ENCODE measurements around the gene RAVER1. TPM values are rescaled to one million over a fixed set of nuclear protein-coding genes. Genes with fewer than 3 reads are reported as not detected.
"Not testable (repeated sequence)": the region's sequence is repeated elsewhere in the genome, so short reads cannot be mapped to it uniquely, and the experiment has no call there.

RAVER1 gene
- polyA plus RNA-seq, 3 donors, result 7.4 to 15.5 (median 8.7) TPM

DNA sequence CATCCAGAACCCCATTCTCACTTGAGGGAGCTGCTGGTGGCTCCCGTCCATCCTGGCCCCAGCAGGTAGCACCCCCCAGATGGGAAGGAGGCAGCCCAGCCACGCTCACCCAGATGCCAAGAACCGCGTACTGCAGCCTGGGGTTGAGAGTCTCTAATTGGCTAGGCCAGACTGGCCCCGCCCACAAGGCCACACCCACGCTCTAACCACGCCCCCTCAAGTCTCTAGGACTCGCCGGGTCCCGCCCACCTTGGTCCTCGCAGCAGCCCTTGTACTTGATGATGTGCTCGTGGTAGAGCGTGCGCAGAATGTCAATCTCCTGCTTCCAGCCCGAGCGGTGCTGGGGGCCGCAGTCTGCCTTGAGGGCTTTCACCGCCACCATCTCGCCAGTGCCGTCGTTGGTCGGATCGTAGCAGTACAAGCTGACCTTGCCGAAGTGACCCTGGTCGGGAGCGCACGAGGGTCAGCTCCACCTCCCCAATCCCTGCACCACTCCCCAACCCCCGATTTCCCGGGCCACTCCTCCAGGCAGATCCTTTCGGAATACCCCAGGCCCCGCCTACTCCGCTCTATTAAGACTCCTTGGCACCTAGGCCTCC is 20.6 kb upstream of the RAVER1 start:
- no peak overlapping the region for H3K27ac ChIP-seq (ENCODE audit: low read depth, low read length)
- WGBS, 3 donors, result 83 to 89% (median 84%) methylated on average over 32 of the region's 32 CpGs

DNA sequence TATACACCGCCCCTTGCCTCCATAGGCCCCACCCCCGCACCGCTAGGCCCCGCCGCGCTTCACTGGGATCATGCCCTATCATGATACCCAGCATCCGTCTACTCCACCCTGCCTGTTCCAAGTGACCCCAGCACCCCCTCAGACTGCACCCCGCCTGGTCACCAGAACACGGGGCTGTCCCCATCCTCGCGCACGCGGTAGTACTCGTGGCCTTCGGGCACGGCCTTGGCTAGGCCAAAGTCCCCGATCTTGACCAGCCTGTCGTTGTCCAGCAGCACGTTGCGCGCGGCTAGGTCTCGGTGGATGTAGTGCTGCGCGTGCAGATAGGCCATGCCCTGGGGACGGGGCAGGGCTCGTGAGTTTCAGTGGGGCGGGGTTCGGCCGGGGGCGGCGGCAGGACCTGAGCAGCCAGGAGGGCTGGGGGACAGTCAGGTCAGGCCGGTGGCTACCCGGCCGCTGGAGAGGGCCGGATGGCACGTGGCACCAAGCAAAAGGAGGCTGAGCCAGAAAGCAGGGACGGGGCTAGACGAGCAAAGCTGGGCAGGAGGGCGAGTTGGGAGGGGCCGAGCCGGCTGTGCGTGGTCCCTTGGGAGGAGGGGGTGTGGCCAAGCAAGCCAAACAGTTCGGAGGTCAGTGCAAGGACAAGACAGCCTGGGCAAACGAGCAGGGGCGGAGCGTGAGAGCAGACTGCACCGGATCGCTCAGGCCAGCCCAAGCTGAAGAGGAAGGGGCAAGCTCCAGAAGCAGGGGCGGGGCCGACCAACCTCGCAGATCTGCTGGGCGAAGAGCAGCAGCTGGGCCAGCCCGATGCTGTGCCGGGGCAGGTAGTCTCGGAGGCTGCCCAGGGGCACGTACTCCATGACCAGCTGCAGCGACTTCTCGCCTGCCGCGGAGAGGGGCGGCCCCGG is 19.7 kb upstream of the RAVER1 start:
- no peak overlapping the region for H3K27ac ChIP-seq (ENCODE audit: low read depth, low read length)
- WGBS, 3 donors, result 58 to 75% (median 71%) methylated on average over 58 to 63 of the region's 63 CpGs

DNA sequence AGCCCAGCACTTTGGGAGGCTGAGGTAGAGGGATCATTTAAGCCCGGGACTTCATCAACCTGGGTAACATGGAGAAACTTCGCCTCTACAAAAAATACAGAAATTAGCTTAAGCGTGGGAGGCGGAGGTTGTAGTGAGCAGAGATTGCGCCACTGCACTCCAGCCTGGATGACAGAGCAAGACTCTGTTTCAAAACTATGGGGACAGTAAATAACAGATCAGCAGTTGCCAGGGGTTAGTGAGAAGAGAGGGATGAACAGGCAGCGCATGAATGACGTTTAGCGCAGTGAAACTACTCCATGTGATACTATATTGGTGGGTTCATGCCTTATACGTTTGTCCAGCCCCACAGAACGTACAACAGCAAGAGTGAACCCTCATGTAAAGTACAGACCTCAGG is 13.2 kb upstream of the RAVER1 start:
- 41 to 62% (median 44%) methylated on average over 10 of the region's 10 CpGs for WGBS, 3 donors
- H3K27ac ChIP-seq (ENCODE audit: low read depth, low read length), result no peak overlapping the region

DNA sequence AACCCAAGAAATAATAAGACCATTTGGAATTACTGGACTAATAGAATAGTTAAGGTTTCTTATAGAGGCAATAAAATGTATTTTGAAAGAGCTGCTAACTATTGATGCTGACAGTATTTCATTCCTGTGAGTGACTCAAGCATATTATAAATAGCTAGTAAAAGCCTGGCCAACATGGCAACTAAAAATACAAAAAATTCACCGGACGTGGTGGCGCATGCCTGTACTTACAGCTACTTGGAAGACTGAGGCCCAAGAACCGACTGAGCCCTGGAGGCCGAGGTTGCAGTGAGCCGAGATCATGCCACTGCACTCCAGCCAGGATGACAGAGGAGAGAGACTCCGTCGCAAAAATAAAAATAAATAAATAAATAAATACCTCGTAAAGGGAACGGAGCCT is 11.5 kb upstream of the RAVER1 start:
- WGBS, 3 donors, result 88 to 94% (median 91%) methylated on average over 10 of the region's 10 CpGs
- H3K27ac ChIP-seq (ENCODE audit: low read depth, low read length), result no peak overlapping the region

DNA sequence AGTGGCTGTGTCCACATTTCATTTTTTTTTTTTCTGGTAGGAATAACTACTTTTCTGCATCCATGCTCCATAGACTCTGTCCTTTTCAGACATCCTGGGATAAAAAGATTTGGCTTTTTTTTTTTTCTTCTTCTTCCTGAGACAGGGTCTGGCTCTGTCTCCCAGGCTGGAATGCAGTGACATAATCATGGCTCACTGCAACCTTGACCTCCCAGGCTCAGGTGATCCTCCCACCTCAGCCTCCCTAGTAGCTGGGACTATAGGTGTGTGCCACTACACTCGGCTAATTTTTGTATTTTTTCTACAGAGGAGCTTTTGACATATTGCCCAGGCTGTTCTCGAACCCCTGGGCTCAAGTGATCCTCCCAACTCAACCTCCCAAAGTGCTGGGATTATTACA is 10.2 kb upstream of the RAVER1 start:
- H3K27ac ChIP-seq (ENCODE audit: low read depth, low read length), result no peak overlapping the region

DNA sequence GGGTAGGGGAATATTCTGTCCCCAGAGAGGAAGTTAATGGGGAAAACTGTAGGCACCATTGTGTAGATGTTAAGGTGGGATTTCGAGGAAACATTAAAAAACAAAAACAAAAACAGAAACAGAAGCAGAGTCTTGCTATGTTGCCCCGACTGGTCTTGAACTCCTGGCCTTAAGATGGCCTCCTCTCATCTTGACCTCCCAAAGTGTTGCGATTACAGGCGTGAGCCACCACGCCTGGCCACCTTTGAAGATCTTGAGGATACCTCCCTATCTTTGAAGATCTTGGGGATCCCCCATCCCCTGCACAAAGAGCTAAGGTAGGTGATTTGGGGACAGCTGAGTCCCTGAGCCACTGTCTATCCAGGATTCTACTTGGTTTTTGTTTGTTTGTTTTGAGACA is 6.6 kb upstream of the RAVER1 start:
- 86 to 90% (median 87%) methylated on average over 5 of the region's 5 CpGs for WGBS, 3 donors
- no peak overlapping the region for H3K27ac ChIP-seq (ENCODE audit: low read depth, low read length)

More for the DNA sequence above, 10.2 kb upstream of the RAVER1 start:
- WGBS, 3 donors, result 62 to 84% (median 78%) methylated on average over 2 of the region's 2 CpGs

DNA sequence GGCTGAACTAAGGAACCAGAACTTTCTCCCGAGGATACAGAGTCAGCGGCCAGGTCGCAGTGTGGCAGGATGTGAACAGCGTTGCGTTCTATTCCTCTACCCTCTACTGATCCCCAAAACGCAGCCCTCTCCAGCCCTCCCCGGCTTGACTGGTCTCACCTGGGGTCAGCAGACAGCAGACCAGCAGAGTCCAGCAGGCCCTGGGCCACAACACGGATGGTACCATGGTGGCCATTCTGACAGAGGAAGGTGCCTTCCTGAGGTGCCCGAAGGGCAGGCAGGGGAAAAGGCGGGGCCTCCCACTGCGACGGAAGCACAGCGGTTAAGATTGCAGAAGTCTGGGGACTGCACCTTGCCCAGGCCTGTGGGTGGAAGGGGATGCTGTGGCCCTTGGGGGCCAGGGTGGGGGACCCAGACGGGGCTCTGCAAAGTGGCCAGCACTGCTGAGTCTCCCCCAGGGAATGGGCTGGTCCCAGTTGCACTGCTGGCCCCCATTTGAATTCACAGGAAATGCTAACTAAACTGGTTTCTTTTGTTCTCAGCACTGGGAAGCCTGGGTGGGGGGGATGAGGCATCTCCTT is 6.1 kb upstream of the RAVER1 start, which contains the start of gene ICAM3:
Gene ICAM3, minus strand, starts transcription at position 245 of the 581 bp plus-strand sequence. Its CDS starts 10 bp downstream, at position 235.
- H3K27ac ChIP-seq (ENCODE audit: low read depth, low read length), result no peak within 1 kb of the TSS
- WGBS, 3 donors, result 39 to 54% (median 40%) methylated on average over 13 to 14 of the region's 14 CpGs

DNA sequence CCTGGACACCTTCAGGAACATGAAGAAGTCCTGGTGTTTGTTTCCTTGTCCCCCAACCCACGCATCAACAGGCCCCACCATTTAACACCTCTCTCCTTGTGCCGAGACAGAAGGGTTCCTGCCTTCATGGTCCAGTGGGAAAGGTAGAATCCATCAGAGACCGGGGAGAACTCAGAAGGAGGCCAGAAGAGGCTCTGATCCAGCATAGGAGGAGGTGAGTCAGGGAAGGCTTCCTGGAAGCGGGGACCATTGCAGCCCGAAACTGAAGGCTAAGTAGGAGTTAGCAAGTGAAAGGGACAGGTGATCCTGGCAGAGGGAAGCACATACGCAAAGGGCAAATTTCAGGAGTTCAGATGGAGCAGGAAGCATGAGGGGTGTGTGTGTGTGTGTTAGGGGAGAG is 5.6 kb upstream of the RAVER1 start:
- no peak overlapping the region for H3K27ac ChIP-seq (ENCODE audit: low read depth, low read length)
- WGBS, 3 donors, result 68 to 77% (median 71%) methylated on average over 6 of the region's 6 CpGs

DNA sequence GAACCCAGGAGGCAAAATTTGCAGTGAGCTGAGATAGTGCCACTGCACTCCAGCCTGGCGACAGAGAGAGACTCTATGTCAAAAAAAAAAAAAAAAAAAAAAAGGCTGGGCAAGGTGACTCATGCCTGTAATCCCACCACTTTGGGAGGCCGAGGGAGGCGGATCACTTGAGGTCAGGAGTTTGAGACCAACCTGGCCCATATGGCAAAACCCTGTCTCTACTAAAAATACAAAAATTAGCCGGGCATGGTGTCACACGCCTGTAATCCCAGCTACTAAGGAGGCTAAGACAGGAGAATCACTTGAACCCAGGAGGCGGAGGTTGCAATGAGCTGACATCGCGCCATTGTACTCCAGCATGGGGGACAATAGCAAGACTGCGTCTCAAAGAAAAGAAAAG is 3.4 kb upstream of the RAVER1 start:
- not testable (repeated sequence) for H3K27ac ChIP-seq (ENCODE audit: low read depth, low read length)
- 94 to 97% (median 96%) methylated on average over 9 of the region's 9 CpGs for WGBS, 3 donors

DNA sequence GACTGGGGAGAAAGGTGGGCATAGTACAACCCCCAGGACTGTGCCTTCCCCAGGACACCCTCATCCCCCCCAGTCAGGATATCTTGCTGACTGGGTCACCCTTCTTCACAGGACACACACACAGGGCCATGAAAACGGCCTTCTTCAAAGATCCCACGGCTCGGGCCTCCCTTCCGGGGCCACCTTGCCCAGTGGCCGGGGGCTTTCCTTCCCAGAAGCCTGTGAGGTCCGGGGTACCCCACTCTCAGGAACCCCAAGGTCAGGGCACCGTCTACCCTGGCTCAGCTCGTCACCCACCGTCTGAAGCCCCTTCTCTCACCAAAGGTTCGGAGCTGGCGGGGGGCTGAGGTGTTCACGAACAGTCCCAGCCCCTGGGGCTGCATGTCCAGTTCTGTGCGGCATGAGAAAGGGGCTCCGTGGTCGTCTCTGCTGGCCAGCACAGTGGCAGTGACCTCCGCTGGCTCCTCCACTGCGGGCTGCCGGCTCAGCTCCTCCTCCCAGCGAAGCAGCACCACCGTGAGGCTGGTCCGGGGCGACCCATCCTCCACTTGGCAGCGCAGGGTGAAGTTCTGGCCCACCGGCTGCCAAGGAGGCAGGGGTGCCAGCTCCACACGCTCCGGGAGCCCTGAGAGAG is 2.1 kb upstream of the RAVER1 start:
- 44 to 71% (median 54%) methylated on average over 26 of the region's 26 CpGs for WGBS, 3 donors
- H3K27ac ChIP-seq (ENCODE audit: low read depth, low read length), result no peak overlapping the region

DNA sequence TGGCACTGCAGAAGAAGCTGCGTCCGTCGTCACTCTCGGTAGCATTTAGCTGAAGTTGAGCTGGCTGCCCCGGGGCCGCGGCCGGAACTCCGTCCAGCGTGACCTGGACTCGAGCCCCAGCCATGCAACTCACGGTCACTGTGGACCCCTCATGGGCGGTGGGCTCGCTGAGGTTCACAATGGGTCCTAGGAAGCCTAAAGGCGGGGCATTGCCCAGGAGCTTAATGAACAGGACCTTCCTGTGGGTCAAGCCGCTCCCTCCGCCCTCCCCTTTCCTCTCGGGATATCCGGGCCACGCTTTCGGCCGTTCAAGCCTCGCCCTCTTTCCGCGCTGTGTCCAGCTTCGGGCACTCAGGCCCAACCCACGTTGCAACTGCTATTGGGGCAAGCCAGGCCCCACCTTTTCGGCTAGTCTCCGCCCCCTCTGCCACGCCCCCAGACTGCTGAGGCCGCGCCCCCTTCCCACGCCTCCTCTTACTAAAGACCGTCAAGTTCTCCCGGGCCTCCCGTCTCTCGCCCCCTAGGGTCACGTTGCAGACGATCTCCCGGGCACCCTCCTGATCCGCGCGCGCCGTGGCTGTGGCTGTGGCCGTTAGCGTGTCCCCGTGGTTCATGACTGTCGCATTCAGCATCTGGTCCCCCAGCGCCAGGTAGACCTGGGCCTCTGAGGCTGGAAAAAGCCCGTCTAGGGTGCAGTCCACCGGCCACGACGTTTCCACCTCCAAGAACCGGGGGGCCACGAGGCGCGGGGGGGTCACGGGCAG is 1.4 kb upstream of the RAVER1 start:
- H3K27ac ChIP-seq (ENCODE audit: low read depth, low read length), result no peak overlapping the region
- 9 to 42% (median 26%) methylated on average over 50 to 59 of the region's 59 CpGs for WGBS, 3 donors

DNA sequence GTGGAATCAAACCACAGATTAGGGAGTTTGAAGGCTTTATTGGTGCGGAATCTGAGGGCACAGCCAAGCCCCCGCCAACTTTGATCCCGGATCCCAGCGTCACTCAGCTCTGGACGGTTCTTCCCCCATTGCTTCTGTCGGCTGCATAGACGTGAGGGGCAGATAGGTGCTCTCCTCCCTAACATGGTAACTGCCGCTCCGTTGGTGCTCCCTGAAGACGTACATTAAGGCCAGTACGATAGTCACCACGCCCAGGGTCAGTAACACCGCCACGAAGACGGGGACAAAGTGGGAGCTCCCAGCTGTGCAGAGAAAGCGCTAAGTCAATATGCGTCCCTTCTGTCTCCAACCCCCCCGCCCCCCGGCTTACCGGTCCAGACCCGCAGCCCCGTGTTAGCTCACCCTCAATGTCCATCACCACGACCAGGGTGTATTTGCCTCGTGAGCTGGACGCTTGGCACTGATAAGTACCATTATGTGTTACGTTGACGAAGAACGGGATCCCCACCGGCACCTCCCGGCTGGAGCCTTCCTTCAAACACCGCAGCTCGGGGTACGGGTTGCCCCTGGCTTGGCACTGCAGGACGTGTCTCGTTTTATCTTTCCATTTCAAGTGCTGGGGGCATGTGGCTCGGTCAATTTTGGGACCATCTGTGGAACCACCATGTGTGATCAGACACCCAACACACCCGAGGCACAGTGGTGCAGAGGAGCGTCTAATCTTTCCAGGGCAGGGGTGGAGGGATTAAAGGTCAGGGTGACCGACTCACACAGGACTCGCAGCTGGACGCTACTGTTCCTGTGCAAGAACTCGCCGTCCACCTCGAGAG is 644 bp upstream of the RAVER1 start:
- no peak overlapping the region for H3K27ac ChIP-seq (ENCODE audit: low read depth, low read length)
- 5 to 33% (median 20%) methylated on average over 44 of the region's 44 CpGs for WGBS, 3 donors

DNA sequence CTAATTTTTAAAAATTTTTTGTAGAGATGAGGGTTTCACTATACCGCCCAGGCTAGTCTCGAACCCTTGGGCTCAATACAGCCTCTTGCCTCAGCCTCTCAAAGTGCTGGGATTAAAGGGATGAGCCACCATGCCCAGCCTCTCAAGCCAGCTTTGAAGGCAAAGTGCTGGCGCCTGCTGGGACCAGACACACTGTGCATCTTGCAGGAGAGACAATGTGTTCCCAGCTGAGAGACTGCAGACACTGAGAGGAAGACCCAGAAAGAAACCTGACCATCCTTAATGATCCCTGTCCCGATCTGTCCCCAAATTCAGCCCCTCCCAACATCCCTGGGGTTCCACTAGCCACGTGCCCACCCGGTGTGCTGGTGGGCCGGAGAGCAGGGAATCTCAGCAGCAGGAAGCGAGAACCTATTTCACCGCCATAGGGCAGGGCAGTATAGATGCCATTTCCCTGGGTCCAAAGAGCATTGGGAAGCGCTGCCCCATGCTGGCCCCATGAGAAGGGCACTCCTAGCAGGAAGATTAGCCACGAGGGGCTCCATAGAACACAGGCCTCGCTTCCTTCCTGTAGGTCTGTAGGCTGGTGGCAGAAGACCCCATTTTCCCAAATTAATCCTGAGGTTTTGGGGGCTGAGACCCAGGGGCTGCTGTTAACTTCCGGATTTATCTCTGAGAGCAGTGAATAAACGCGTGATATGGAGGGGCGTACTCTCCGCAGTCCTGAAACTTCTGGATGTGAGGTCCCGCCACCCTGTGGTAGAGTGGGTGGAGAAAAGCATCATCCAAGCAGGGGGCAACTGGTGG is 968 bp downstream of the RAVER1 start:
- WGBS, 3 donors, result 29 to 34% (median 32%) methylated on average over 18 of the region's 18 CpGs
- no peak overlapping the region for H3K27ac ChIP-seq (ENCODE audit: low read depth, low read length)

DNA sequence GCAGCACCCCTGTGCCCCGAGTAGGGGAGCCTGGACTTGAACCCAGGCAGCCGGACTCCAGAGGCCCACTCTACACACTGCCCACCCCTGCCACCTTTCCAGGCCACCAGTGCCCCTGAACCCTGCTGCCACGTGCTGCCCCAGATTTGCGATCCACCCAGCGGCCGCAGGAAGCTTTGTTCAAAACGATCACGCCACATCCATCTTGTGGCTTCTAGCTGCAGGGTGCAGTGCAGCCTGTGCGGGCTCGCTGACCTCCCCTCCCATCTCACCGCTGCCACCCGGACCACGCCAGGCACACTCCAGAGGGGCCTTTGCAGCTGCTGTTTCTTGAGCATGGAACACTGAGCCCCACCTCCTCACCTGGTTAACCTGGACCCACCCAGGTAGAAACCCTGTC is 3.8 kb downstream of the RAVER1 start:
- WGBS, 3 donors, result 92 to 95% (median 94%) methylated on average over 13 of the region's 13 CpGs
- no peak overlapping the region for H3K27ac ChIP-seq (ENCODE audit: low read depth, low read length)

DNA sequence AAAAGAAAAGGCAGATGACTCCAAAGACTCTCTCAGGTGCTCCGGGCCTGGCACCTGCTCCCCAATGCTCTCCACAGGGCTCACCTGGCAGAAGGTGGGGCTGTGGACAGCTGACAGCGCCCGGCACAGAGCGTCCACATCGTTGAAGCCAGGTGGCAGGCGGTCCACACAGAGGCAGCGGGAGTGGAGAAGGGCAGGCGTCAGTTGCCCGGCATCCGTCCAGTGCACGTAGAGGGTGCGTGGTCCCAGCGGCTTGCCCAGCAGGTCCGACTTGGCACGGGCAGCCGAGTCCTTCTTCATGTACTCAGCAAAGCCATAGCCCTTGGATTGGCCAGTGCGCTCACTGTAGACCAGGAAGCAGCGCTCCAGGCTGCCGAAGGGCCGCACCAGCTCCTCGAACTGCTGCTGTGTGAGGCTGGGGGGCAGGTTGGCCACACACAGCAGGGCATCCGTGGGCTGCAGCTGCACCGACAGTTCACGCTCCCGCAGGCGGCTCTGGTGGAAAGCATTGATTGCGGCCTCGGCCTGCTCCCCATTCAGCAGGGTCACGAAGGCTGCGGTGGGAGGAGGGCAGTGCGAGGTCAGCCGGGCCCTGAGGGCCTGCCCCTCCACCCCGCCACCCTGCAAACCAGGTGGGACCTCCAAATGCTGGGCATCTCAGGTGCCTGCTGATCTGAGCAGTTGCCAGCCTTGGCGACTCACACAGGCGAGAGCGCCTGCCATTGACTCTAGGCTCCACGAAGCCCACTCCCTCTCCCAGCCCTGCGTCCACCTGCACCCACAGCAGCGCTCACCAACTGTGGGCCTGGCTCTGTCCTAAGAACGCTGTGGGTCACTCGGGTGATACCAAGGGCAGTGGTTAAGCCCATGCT is 4.5 kb downstream of the RAVER1 start:
- no peak overlapping the region for H3K27ac ChIP-seq (ENCODE audit: low read depth, low read length)
- WGBS, 3 donors, result 93 to 96% (median 95%) methylated on average over 39 to 41 of the region's 41 CpGs

DNA sequence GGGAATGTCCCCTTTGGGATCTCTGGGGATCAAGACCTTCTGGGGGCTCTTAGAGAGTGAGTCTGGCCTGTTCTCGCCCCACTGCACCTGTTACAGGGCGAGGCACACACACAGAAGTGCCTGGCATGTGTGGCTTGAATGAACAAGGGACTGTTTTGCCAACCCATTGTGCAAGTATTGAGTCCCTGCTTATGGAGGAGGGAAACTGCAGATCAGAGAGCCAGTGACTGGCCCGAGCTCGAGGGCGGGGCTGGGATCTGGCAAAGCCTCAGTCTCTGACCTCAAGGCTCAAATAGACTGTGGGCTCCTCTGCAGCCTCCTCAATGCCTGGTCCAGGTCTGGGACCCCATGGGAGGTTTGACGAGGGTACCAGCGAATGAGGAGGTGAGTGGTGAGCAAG is 5.5 kb downstream of the RAVER1 start:
- WGBS, 3 donors, result 83 to 92% (median 87%) methylated on average over 7 of the region's 7 CpGs
- no peak overlapping the region for H3K27ac ChIP-seq (ENCODE audit: low read depth, low read length)

All from adipose tissue (tissue), 3 donors.